IMR-90 (cell line): ENCODE results near the gene TCP1. TPM values are rescaled to one million over a fixed set of nuclear protein-coding genes. Genes with fewer than 3 reads are reported as not detected.

Experiments
- ATAC-seq: fragments of 200-7000 bp; cut with Tn5 transposase; 2 replicates; pipeline ENCODE4 v1.9.1; 2020; ENCODE audit warnings: low read depth, mild to moderate bottlenecking, moderate library complexity
- BruUV-seq: library from RNA; stranded (reverse); fragments of 400-500 nt; replicated peaks from 2 replicates; lab custom pipeline; 2021; lab: Mats Ljungman, UMichigan
- CTCF ChIA-PET: fragments of 300-600 bp; formaldehyde crosslinking; extraction: SDS; loops from one replicate; lab custom pipeline; 2021; ENCODE audit warnings: antibody characterized with exemption; lab: Yijun Ruan, JAX
- POLR2A ChIA-PET: fragments of 300-600 bp; sonication (Branson Sonifier 250); formaldehyde crosslinking; loops from one replicate; lab custom pipeline; 2022; ENCODE audit warnings: antibody characterized with exemption; ENCODE audit not compliant: unreplicated experiment; lab: Charles Lee
- DNase-seq: peaks from one replicate; pipeline ENCODE4 v3.0.0; 2013
- H2AFZ ChIP-seq: replicated peaks from 2 replicates; pipeline ENCODE3; 2013; ENCODE audit warnings: low read length, mild to moderate bottlenecking; ENCODE audit not compliant: poor library complexity
- H2AK5ac ChIP-seq: 2 replicates; pipeline ENCODE4 v1.6.1; 2013; ENCODE audit warnings: low read depth, low read length, inconsistent platforms
- H2AK9ac ChIP-seq: replicated peaks from 2 replicates; pipeline ENCODE3; 2013; ENCODE audit warnings: mild to moderate bottlenecking, low read depth, low read length, moderate library complexity; ENCODE audit not compliant: poor library complexity
- H2BK120ac ChIP-seq: 2 replicates; pipeline ENCODE4 v1.6.1; 2013; ENCODE audit warnings: low read depth, low read length, inconsistent platforms
- H2BK15ac ChIP-seq: 3 replicates; pipeline ENCODE4 v1.6.1; 2013; ENCODE audit warnings: low read depth, low read length, inconsistent platforms
- H2BK20ac ChIP-seq: 2 replicates; pipeline ENCODE4 v1.6.1; 2013; ENCODE audit warnings: low read depth, mild to moderate bottlenecking, inconsistent platforms, low read length, moderate library complexity
- H2BK5ac ChIP-seq: 2 replicates; pipeline ENCODE4 v1.6.1; 2013; ENCODE audit warnings: mild to moderate bottlenecking, low read depth, low read length, inconsistent platforms; ENCODE audit not compliant: poor library complexity, severe bottlenecking
- H3K14ac ChIP-seq: replicated peaks from 2 replicates; pipeline ENCODE4 v1.6.1; 2013; ENCODE audit warnings: low read depth, low read length, inconsistent platforms
- H3K18ac ChIP-seq: 2 replicates; pipeline ENCODE4 v1.6.1; 2013; ENCODE audit warnings: low read depth, low read length, control low read depth
- H3K23ac ChIP-seq: 2 replicates; pipeline ENCODE4 v1.6.1; 2013; ENCODE audit warnings: low read depth, low read length, inconsistent platforms
- H3K27ac ChIP-seq: 2 replicates; pipeline ENCODE4 v1.5.1; 2013; ENCODE audit warnings: mild to moderate bottlenecking, control low read depth, low read length; ENCODE audit not compliant: insufficient read depth
- H3K27me3 ChIP-seq: 2 replicates; pipeline ENCODE4 v1.6.1; 2013; ENCODE audit warnings: low read length; ENCODE audit not compliant: control insufficient read depth, insufficient read depth
- H3K36me3 ChIP-seq: 2 replicates; pipeline ENCODE4 v1.6.1; 2013; ENCODE audit warnings: low read length, mixed read lengths; ENCODE audit not compliant: control insufficient read depth, insufficient read depth
- H3K4ac ChIP-seq: 2 replicates; pipeline ENCODE4 v1.6.1; 2013; ENCODE audit warnings: low read depth, low read length, inconsistent platforms
- H3K4me1 ChIP-seq: 2 replicates; pipeline ENCODE4 v1.6.1; 2013; ENCODE audit warnings: low read length, mixed read lengths; ENCODE audit not compliant: control insufficient read depth, insufficient read depth
- H3K4me2 ChIP-seq: 2 replicates; pipeline ENCODE4 v1.6.1; 2013; ENCODE audit warnings: low read depth, mild to moderate bottlenecking, control low read depth, low read length, moderate library complexity
- H3K4me3 ChIP-seq: 2 replicates; pipeline ENCODE4 v1.5.1; 2013; ENCODE audit warnings: low read depth, mild to moderate bottlenecking, control low read depth, low read length, moderate library complexity; ENCODE audit not compliant: insufficient read depth
- H3K56ac ChIP-seq: 2 replicates; pipeline ENCODE4 v1.6.1; 2013; ENCODE audit warnings: low read length, inconsistent platforms; ENCODE audit not compliant: insufficient read depth; ENCODE audit errors: extremely low read depth
- H3K79me1 ChIP-seq, 2 experiments: 2 replicates each; pipeline ENCODE4 v1.6.1; 2013; ENCODE audit warnings: low read length in 2 of 2, inconsistent platforms in 1 of 2, low read depth in 1 of 2
- H3K9ac ChIP-seq: 2 replicates; pipeline ENCODE4 v1.6.1; 2013; ENCODE audit warnings: low read depth, low read length, control low read depth
- H3K9me1 ChIP-seq: 2 replicates; pipeline ENCODE4 v1.6.1; 2013; ENCODE audit warnings: low read length, inconsistent platforms; ENCODE audit not compliant: insufficient read depth
- H3K9me3 ChIP-seq: 2 replicates; pipeline ENCODE4 v1.6.1; 2013; ENCODE audit warnings: low read length; ENCODE audit not compliant: control insufficient read depth, insufficient read depth
- H4K20me1 ChIP-seq: 2 replicates; pipeline ENCODE4 v1.6.1; 2013; ENCODE audit warnings: low read length, inconsistent platforms; ENCODE audit not compliant: insufficient read depth
- H4K5ac ChIP-seq: 2 replicates; pipeline ENCODE4 v1.6.1; 2013; ENCODE audit warnings: mild to moderate bottlenecking, low read depth, low read length, control low read depth
- H4K8ac ChIP-seq, 2 experiments: 2 replicates each; pipeline ENCODE4 v1.6.1; 2013; ENCODE audit warnings: low read depth in 2 of 2, low read length in 2 of 2, control low read depth in 1 of 2, inconsistent platforms in 1 of 2
- H4K91ac ChIP-seq: 2 replicates; pipeline ENCODE4 v1.6.1; 2013; ENCODE audit warnings: low read depth, low read length, inconsistent platforms; ENCODE audit not compliant: insufficient read depth
- CHD1 ChIP-seq: IDR thresholded peaks from 2 replicates; pipeline ENCODE4 v1.6.1; 2012; ENCODE audit warnings: low read depth, low read length, improper control_type of control experiment
- MAZ ChIP-seq: IDR thresholded peaks from 2 replicates; pipeline ENCODE4 v1.6.1; 2012; ENCODE audit warnings: low read depth, mild to moderate bottlenecking, low read length, improper control_type of control experiment, moderate library complexity, borderline replicate concordance
- MXI1 ChIP-seq: IDR thresholded peaks from 2 replicates; pipeline ENCODE4 v1.6.1; 2012; ENCODE audit warnings: low read depth, mild to moderate bottlenecking, low read length, moderate library complexity, borderline replicate concordance
- NFE2L2 ChIP-seq: fragments of 150-350 bp; IDR thresholded peaks from 2 replicates; pipeline ENCODE4 v1.6.1; 2016; ENCODE audit warnings: low read depth, mild to moderate bottlenecking, low read length
- POLR2A ChIP-seq: IDR thresholded peaks from 2 replicates; pipeline ENCODE4 v1.6.1; 2012; ENCODE audit warnings: mild to moderate bottlenecking, low read depth, low read length
- RAD21 ChIP-seq: IDR thresholded peaks from 2 replicates; pipeline ENCODE4 v1.6.1; 2012; ENCODE audit warnings: low read length, improper control_type of control experiment
- RCOR1 ChIP-seq: IDR thresholded peaks from 2 replicates; pipeline ENCODE4 v1.6.1; 2012; ENCODE audit warnings: mild to moderate bottlenecking, low read length, improper control_type of control experiment; ENCODE audit not compliant: insufficient replicate concordance
- SMC3 ChIP-seq: fragments of 150-350 bp; IDR thresholded peaks from 2 replicates; pipeline ENCODE4 v1.6.1; 2016; ENCODE audit warnings: low read depth, mild to moderate bottlenecking, antibody characterized with exemption, low read length, moderate library complexity
- WGBS, 2 experiments: methylation state at CpG; one replicate each; pipeline versions ENCODE4 v1.1.5 to v1.1.7; 2013; ENCODE audit warnings: missing lambda C conversion rate in 2 of 2; ENCODE audit not compliant: insufficient read length in 1 of 2; ENCODE audit errors: extremely low coverage in 2 of 2; 5-methylcytosine and 5-hydroxymethylcytosine counted together
- dilution Hi-C: fragments of 300-500 bp; cut with HindIII; formaldehyde crosslinking; loops from one replicate; pipeline ENCODE4 v1.14.3; 2018; ENCODE audit warnings: low sequenced_read_pairs; ENCODE audit not compliant: unreplicated experiment
- in situ Hi-C: fragments of 300-500 bp; cut with MboI; formaldehyde crosslinking; loops from 3 replicates; pipeline ENCODE4 v1.14.3; 2019; ENCODE audit warnings: low sequenced_read_pairs, inconsistent platforms, mixed read lengths
- intact Hi-C: fragments of 100-400 bp; cut with micrococcal nuclease; formaldehyde crosslinking; loops from 2 replicates; pipeline ENCODE4 v1.10.0; 2022
- polyA plus RNA-seq, 3 experiments: library from polyadenylated mRNA; depleted of rRNA; stranded (reverse); fragments of >200 nt; gene quantifications; 2 replicates each; pipeline ENCODE4 v1.2.3, GENCODE V29; 2012; ENCODE audit warnings: low replicate concordance in 1 of 3
- total RNA-seq: library from RNA; depleted of rRNA; stranded (reverse); fragments of >200 nt; gene quantifications from 2 replicates; pipeline ENCODE4 v1.2.3, GENCODE V29; 2012

Gene TCP1
- total and polyA plus RNA-seq, 2 of the 4 experiments (the other 2 are of a cell fraction) = 119 to 576 TPM

DNA sequence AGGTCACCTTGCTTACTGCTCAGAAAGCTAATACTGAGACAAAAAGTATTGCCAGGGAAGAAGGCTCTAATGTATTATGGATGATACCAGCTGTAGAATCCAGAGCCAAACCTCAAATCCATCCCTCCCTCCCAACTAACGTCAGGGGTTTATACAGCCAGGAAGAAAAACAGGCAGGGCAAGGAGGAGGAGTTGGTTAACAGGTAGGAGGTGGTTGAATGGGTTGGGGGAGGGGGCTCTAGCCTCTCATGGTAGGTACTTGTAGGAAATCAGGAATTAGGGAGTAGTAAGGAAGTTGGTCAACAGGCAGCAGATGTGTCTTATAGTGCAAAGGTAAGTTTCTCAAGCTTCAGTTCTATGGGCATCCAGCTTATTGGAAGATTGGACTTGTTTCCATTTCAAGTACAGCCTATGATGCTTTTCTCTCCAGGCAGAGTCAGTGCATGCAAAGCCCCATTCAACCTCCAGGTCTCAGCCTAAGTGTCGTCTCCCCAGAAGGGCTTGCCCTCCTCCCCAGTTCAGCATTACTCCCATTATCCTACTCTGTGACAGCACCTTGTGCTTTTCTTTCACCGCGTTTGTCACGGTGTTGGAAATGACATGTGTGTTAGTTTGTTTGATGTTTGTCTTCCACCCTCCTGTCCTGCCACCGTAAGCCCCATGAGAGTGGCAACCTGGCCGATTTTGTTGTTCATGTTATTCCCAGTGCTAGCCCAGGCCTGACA is 48.8 kb upstream of the TCP1 start:
- POLR2A ChIA-PET = no interaction called here

More for the DNA sequence above, 48.8 kb upstream of the TCP1 start:
- Histone ChIP-seq H4K8ac (no peak overlapping the region), H4K91ac (no peak overlapping the region), H3K18ac (no peak overlapping the region), H3K14ac (no peak overlapping the region), H4K20me1 (no peaks in the 10 kb centered on the region), H3K79me1 (no peaks in the 10 kb centered on the region), H2AFZ (peak overlapping the region; percentile 17), H3K4ac (no peak overlapping the region), H3K4me1 (no peaks in the 10 kb centered on the region), H3K23ac (no peak overlapping the region), H2BK20ac (no peak overlapping the region), H3K9me1 (0 out of 2 replicates have a peak, but pooled peaks cover 4% of the 10 kb centered on the region), H3K27ac (no peak overlapping the region), H2BK120ac (no peak overlapping the region), H3K4me3 (no peak overlapping the region), H3K9ac (no peak overlapping the region), H3K27me3 (no peaks in the 10 kb centered on the region; the same call in 1 of the 2 replicates), H2AK9ac (no peak overlapping the region), H2BK15ac (no peak overlapping the region), H3K9me3 (no peaks in the 10 kb centered on the region), H3K36me3 (no peaks in the 10 kb centered on the region), H4K5ac (no peak overlapping the region), H2AK5ac (peak overlapping the region; percentile 52), H3K4me2 (no peak overlapping the region), H3K56ac (no peak overlapping the region), H2BK5ac (no peak overlapping the region)
- ATAC-seq (no peak), DNase-seq (no peak)
- intact Hi-C loops = no loop called here
- WGBS, 2 experiments = no CpG with 5 or more reads among the region's 7 CpGs
- TF ChIP-seq POLR2A = no peak
- no peak for TF ChIP-seq RAD21
- no peak for TF ChIP-seq RCOR1
- no peak for TF ChIP-seq CHD1
- TF ChIP-seq MXI1 = no peak
- no peak for TF ChIP-seq SMC3
- no peak for TF ChIP-seq NFE2L2
- TF ChIP-seq MAZ = no peak
- CTCF ChIA-PET = interaction anchor here (1.3 kb wide), 1 partner anchor 9 kb away, joined by 3 read pairs; no protein-coding TSS in a partner anchor
- in situ Hi-C loops = no loop called here
- dilution Hi-C loops = no loop called here
- no TSS peak for BruUV-seq
